GM21360 (cell line): ENCODE measurements around the gene HECA.
"Not testable (repeated sequence)": the region's sequence is repeated elsewhere in the genome, so short reads cannot be mapped to it uniquely, and the experiment has no call there.

Source experiments
- ATAC-seq: cut with Tn5 transposase; IDR thresholded peaks from one replicate; pipeline ENCODE4 v1.9.1; 2021; ENCODE audit warnings: mild to moderate bottlenecking, moderate library complexity; ENCODE audit not compliant: unreplicated experiment

HECA gene, protein sequence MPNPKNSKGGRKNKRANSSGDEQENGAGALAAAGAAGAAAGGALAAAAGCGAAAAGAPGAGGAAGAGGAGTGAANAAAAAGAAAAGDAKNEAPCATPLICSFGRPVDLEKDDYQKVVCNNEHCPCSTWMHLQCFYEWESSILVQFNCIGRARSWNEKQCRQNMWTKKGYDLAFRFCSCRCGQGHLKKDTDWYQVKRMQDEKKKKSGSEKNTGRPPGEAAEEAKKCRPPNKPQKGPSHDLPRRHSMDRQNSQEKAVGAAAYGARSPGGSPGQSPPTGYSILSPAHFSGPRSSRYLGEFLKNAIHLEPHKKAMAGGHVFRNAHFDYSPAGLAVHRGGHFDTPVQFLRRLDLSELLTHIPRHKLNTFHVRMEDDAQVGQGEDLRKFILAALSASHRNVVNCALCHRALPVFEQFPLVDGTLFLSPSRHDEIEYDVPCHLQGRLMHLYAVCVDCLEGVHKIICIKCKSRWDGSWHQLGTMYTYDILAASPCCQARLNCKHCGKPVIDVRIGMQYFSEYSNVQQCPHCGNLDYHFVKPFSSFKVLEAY

DNA sequence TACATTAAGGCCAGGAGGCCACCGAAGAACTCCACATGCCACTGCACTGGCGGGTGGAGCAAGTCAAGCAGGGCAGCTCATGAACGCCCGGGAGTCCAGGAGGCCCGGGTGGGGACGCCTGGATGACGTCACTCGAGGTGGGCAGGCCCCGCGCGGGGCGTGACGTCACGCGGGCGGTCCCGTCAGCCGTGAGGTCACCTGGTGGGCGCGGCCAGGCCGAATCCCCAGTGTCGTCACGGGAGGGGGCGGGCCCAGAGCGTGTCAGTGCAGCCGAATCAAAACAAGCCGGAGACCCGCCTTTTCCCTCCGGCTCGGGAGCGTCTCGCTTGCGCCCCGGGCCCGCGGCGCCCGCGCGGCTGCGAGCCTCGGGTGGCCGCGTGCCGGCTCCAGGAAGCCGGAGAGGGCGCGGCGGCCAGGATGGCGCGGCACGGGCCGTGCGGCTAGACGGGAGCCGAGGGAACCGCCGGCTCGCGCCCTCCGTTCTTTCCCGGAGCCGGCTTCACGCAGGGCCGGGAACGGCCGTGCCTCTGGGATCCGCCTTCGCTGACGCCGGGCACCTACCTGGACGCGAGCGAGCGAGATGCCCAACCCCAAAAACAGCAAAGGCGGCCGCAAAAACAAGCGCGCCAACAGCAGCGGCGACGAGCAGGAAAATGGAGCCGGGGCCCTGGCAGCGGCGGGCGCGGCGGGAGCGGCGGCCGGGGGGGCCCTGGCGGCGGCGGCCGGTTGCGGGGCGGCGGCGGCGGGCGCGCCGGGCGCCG is at the start of gene HECA:
HECA (plus strand) TSS at position 264 of the 761 bp plus-strand sequence; CDS start at position 581, 317 bp downstream.
- ATAC-seq = peak; percentile 88

DNA sequence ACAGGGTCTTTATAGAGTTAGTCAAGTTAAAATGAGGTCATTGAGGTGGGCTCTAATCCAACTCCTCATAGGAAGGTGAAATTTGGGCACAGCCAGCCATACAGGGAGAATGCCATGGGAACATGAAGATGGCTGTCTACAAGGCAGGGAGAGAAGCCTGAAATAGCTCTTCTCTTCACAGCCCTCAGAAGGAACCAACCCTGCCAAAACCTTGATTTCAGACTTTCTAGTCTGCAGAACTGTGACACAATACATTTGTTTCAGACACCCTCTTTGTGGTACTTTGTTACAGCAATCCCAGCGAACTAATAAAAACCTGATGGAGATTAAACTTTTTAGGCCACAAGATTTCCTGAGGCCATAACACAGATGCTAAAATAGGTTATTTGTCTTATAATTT is 43.1 kb upstream of the HECA start:
- no peak for ATAC-seq

DNA sequence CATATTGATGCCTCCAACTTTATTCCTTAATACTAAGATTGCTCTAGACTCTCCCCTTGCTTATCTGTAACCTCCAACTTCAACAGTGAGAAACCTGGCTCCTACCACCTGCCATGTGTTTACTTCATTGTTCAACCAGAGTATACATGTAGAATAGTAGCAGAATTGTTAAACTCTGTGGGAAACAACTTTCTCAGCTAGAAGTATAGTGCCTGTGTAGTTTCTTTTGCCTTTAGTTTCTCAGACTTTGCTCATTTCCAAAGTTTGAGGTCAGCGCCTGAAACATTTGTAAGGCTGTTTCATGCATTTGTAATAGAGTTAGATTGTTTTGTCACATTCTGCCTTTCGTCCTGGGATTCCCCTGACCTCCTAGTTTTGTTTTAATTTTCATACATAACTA is 34.9 kb upstream of the HECA start:
- peak; percentile 91 for ATAC-seq

- no peak for ATAC-seq
Measured at GRCh38 chr6:139107051-139107450, 27.8 kb upstream of the HECA start.

DNA sequence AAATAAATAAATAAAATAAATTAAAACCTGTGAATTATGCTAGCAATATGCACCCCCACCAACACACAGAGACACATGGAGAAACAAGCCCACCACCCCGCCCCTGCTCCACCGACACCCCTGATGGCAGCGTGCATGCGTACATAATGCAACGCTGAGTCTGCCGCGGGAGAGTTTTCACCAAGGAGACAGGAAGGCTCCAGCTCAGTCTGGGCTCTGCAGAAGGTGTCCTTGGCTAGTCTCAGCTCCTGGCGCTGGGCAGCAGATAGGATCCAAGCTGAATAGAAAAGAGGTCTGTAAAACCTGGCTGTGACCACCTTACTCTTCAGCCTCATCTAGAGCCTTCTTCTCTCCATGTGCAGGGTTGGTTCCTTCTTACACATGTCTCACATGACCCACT is 26.5 kb upstream of the HECA start:
- ATAC-seq = no peak

GRCh38 chr6:139109558-139109957 is 25.3 kb upstream of the HECA start:
- ATAC-seq = no peak

DNA sequence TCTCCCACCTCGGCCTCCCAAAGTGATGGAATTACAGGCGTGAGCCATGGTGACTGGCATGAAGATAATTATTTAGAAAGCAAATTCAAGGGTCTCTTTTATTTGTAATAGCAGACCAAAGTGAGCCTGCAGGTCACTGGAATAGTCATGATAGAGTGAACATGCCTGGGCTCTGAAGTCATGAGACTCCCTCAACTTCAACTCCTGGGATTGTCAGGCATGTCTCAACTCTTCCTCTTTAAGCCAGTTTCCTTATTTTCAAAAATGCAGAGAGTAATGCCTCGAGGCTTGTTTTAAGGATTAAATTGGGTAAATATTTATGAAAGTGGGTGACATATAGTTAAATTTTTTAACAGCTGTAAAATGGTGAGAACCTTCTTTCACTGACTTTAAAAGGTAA is 22.7 kb upstream of the HECA start:
- ATAC-seq = no peak

DNA sequence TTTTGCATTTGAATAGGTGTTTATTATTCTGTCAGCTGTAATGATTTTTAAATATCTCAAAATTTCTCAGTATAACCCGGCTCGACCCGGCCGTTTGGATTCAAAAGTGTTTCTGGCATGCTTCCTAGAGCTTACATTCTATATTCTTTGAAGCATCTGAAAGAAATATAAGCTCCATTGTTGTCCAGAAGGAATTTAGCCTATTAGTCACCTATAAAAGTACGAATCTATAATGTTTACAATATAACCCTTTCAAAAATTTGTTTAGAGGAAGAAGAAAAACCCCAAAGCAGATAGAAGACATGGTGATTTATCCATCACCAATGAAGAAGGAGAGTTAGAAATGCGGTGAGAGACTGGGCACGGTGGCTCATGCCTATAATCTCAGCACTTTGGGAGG is 22.3 kb upstream of the HECA start:
- no peak for ATAC-seq

DNA sequence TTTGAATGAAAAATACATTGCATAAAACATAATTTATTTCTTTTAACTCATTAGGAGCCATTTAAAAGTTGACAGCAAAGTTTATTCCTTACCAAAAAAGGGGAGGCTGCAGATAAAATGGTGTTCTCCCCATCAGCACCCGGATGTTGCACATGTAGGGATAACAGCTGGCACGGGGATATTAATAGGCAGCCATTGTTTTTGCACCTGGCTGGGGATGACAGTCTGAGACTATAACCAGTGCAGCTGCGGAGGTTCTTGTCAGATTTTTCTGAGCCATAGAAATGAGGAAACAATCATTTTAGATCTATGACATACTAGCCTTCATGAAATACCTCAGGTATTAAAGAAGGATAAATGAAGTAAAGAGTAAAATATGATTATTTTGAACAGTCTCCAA is 20.1 kb upstream of the HECA start:
- ATAC-seq = no peak

DNA sequence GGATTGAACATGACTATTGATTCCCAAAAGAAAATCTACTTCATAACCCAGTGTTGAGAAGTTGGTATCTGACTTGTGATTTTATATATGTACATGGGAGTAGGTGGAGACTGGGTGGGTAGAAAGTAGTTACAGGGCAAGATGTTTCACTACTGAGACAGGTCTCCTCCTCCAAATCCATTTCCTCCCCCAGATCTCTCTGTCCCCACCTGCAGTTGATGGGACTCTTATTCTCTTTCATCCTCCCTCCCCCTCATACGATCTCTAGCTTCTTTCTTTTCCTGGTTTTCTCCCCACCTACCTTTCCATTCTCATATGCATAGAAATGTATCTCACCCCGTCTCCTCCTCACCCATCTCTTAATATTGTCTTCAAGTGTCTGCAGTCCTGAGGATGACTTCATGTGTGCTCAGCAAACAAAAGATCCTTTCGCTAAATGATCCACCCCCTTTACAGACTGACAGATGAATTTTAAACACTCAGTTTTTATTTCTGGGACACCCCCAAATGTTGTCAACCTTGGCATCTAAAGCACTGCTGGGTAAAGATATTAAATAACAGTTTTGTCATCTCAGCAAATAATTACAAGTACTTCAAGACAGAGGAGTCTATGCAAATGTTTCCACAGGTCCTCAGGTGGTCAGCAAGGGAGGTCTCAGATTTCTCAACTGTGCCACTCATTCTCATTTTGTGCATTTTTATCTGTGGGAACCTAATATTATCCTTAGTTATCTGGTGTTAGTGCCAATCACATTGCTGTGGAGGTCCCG is 18.7 kb upstream of the HECA start:
- ATAC-seq = no peak

DNA sequence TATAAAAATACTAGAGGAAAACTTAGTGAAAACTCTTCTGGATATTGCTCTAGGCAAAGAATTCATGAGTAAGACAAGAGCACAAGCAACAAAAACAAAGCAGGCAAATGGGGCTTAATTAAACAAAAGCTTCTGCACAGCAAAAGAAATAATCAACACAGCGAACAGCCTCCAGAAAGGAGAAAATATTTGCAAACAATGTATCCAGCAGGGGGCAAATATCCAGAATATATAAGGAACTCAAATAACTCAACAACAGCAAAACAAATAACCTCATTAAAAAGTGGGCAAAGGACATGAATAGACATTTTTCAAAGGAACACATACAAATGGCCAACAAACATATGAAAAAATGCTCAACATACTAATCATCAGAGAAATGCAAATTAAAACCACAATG is 17.1 kb upstream of the HECA start:
- no peak for ATAC-seq

DNA sequence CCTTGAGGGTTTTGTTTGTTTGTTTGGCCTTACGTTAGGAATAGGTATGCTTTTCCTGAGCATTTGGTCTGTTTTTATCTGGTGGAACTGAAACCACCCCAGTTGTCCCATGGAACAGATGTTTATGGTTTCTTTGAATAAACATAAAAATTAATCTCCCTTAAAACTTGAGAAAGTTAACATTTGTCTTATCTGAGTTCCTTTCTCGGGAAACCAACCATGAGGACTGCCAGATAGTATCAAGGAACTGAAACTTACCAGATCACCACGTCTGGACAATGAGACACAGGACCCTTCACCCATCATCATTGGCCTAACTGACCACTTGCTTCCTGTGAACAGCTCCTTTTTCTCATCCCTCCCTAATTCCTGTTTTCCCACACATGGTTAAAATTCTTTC is 15.3 kb upstream of the HECA start:
- no peak for ATAC-seq

DNA sequence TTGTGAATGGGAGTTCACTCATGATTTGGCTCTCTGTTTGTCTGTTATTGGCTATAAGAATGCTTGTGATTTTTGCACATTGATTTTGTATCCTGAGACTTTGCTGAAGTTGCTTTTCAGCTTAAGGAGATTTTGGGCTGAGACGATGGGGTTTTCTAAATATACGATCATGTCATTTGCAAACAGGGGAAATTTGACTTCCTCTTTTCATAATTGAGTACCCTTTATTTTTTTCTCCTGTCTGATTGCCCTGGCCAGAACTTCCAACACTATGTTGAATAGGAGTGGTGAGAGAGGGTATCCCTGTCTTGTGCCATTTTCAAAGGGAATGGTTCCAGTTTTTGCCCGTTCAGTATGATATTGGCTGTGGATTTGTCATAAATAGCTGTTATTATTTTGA is 12.1 kb upstream of the HECA start:
- ATAC-seq = not testable (repeated sequence)

DNA sequence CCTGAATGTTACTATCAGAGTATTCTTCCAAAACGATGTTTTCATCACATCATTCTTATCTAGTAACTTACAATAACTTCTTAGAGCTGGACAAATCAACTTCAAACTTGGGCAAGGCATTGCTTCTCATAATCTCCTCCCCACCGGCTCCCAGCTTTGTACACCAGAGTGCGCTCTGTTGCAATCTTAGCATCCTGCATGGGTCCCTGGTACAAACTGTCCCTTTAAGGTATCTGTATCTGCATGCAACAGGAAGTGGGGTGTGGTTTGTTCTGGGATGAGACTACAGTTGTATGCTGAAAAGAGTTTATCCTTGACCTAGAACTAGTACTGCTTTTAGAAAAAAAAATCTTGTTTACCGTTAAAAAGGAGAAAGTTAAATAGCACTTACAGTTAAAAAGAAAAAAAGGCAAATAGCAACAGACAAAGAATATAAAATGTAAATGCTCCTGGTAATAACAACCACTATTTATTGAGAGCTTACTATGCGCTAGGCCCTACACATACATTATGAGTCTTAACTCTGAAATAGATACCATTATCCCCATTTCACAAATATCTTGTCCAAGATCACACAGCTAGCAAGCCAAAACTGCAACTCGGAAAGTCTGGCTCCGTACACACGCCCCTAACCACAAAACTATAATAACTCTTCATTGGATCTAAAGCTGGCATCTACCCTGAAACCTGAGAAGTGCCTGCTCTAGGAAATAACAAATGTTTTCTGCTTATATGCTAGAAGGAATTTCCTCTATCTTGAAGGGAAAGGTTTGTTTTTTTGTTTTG is 9.8 kb upstream of the HECA start:
- peak; percentile 100 for ATAC-seq

DNA sequence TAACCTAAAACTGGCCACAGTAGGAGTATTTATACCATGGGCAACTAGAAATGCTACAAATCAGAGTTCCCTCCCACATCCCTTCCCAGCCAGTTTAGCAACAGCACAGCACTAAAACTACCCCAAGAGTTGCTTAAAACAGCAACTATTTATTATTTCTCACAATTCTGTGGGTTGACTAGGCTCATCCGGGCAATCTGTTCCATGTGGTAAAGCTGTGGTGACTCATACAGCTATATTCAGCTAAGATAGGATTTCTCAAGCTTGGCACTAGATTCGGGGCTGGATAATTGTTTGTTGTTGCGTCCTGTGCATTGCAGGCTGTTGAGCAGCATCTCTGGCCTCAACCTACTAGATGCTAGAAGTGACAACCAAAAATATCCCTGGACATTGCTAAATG is 8.6 kb upstream of the HECA start:
- no peak for ATAC-seq

DNA sequence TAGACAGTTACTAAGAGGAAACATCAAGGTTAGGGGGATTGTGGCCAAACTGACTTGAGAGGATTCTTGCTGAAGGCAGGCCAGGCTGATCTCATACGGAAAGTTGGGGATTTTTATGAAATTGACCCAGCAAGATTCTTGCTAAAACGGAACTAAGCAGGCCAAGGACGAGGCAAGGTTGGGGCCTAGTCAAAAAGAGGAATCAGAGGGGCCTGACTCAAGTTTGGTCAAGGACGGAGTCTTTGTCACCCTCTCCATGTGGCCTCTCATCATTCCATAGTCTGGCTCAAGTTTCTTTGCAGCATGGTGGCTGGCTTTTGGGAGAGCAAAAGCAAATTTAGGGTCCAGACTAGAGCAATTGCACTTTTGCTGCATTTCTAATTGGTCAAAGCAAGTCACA is 7.9 kb upstream of the HECA start:
- ATAC-seq = no peak

DNA sequence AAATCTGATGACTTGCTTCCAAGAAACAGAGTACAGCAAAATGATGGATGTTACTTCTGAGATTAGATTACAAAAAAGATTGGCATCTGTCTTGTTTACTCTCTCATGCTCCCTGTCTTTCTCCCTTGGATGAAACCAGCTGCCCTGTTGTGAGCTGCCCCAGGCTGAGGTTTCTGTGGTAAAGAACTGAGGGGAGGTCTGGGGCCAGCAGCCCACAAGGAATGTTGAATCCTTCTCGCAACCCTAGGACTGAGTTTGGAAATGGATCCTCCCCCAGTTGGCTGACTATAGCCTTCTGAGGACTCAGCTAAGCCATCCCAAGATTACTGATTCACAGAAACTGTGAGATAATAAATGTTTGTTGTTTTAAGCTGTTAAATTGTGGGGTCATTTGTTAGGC is 5.6 kb upstream of the HECA start:
- ATAC-seq = no peak

GRCh38 chr6:139131736-139132280 is 3.1 kb upstream of the HECA start:
- no peak for ATAC-seq

DNA sequence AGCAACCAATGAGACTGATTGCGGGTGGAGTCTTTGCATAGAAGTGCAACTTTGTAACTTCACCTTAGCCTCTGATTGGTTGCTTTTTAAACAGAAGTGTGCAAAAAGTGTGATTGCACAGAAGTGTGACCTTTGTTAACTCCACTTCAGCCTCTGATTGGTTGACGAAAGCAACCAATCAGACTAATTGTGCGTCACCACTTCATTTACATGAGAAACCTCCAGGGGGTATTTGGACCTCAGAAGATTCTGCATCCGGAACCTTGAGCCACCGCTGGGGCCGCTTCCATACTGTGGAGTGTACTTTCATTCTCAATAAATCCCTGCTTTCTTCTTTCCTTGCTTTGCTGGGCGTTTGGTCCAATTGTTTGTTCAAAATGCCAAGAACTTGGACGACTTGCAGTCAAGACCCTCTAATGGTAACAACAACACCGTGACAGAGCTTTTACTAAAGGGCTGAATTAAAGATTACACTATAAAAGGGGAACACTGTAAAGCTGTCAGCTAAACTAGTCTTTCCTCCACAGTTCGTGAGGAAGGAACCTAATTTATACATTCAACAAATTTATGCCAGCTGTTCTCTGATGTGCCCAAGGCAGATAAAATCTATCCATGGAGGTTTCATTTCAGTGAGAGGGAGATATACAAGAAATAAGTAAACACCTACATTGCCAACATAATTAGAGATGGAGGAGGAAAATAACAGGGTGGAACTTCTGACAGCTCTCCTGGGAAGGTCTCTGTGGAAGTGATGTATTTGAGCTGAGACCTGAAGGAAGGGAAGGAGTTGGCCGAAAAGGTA is 1.4 kb upstream of the HECA start:
- ATAC-seq = no peak

DNA sequence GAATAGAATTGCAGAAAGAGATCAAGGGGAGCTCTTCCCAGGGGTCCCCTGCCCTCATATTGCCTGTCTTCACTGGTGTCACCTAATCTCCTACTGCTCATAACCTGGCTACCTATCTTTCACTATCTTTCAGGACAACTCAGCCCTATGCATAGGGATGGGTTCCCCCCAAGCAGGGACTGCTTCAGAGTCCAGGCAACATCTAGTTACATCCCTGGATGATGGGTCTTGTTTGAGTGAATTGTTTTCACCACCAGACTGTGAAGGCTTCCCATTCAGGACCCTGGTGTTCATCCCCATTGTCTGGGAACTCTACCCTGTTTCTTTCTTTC is 850 bp upstream of the HECA start:
- no peak for ATAC-seq
